GM13977 (cell line): ENCODE data around the gene LYPD8.
A peak's percentile ranks its signal among the peaks of the same experiment; 100 is the strongest.
"Not testable (repeated sequence)": the region's sequence is repeated elsewhere in the genome, so short reads cannot be mapped to it uniquely, and the experiment has no call there.

Source experiments
- DNase-seq: peaks from one replicate; pipeline ENCODE4 v3.0.0; 2012; ENCODE audit warnings: low spot score
- in situ Hi-C: fragments of 300-500 bp; cut with MboI; formaldehyde crosslinking; loops from one replicate; pipeline ENCODE4 v1.12.0; 2022; ENCODE audit warnings: low sequenced_read_pairs, low pct_unique_long_range_greater_than_20kb, mixed read lengths, inconsistent platforms; ENCODE audit not compliant: unreplicated experiment
- TF ChIP-seq, protein P1 (sequence below): IDR thresholded peaks from 2 replicates; pipeline ENCODE4 v1.5.1; 2012; ENCODE audit warnings: mild to moderate bottlenecking, control low read depth; ENCODE audit not compliant: insufficient read depth; ENCODE audit errors: extremely low read depth, missing control alignments

LYPD8 gene

DNA sequence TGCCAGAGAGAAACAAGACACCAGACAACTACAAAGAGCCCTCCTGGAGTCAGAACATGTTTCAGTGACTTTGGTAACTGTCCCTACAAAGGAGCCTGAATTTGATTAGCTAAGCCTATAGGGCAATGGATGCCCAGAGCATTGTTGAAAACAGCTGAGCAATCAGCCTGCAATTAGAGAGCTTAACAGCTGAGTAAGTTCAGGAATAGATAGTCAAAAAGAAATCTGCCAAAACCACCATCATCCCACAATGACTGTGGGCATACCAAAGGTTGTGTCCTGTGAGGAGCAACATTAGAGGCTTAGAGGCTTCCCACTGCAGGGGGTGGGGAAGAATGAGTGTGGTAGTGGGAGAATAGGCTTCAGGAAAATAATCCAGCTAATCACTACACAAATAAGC, 38.0 kb upstream of the LYPD8 start:
- DNase-seq: peak; percentile 38
- in situ Hi-C loops: no loop called here
- TF ChIP-seq, protein P1, sequence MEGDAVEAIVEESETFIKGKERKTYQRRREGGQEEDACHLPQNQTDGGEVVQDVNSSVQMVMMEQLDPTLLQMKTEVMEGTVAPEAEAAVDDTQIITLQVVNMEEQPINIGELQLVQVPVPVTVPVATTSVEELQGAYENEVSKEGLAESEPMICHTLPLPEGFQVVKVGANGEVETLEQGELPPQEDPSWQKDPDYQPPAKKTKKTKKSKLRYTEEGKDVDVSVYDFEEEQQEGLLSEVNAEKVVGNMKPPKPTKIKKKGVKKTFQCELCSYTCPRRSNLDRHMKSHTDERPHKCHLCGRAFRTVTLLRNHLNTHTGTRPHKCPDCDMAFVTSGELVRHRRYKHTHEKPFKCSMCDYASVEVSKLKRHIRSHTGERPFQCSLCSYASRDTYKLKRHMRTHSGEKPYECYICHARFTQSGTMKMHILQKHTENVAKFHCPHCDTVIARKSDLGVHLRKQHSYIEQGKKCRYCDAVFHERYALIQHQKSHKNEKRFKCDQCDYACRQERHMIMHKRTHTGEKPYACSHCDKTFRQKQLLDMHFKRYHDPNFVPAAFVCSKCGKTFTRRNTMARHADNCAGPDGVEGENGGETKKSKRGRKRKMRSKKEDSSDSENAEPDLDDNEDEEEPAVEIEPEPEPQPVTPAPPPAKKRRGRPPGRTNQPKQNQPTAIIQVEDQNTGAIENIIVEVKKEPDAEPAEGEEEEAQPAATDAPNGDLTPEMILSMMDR: no peak

DNA sequence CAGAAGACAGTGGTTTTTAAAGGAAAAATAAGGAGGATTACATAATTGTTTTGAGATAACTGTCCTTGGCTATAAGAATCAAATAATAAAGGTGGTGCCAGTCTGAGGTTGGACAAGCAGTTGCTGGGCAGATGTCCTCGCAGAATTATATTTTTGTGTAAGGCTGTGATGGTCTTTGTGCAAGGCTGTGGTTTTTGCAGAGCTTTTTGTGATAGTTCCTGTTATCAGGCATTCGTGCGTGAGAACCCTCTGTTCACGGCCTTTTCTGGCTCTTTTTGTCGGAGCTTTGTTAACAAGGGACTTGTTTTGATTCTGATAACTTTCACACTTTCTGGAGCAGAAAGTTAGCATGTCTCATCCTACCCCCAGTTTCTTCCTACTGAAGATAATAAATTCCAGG, 36.8 kb upstream of the LYPD8 start:
- in situ Hi-C loops: no loop called here
- DNase-seq: no peak
- TF ChIP-seq, protein P1: no peak

DNA sequence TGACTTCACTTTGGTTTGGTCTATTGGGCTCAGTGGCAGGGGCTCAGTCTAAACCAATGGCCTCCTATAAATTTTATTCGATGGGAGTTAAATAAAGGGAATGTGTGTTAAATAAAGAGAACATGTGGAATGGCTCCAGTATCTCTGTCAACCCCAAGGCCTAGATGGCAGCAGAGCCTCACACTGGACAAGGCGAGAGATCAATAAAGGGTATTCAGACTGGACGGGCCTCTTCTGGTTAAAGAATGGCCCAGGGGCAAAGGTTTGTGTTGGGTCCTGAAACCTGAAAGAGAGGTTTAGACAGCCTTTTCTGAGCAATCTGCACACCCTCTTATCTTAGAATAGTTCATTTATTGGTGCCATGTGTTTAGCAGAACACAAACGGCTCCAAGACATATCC, 35.5 kb upstream of the LYPD8 start:
- TF ChIP-seq, protein P1: no peak
- no peak for DNase-seq
- in situ Hi-C loops: no loop called here

DNA sequence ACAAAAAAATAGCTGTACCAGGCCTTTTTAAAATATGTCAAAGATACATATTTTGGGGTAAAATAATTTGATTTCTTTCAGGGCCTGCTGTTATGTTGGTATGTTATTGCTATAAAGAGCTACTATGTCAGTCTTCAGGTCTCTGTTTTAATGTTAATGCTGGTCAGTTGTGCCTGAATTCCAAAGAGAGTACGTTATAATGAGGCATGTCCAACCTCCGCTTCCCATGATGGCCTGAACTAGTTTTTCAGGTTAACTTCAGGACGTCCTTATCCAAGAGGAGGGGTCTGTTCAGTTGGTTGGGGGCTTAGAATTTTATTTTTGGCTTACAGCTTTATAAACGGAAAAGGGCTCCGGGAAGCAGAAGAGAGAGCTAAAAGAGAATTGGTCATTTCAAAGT, 34.9 kb upstream of the LYPD8 start:
- TF ChIP-seq, protein P1: no peak
- in situ Hi-C loops: no loop called here

DNA sequence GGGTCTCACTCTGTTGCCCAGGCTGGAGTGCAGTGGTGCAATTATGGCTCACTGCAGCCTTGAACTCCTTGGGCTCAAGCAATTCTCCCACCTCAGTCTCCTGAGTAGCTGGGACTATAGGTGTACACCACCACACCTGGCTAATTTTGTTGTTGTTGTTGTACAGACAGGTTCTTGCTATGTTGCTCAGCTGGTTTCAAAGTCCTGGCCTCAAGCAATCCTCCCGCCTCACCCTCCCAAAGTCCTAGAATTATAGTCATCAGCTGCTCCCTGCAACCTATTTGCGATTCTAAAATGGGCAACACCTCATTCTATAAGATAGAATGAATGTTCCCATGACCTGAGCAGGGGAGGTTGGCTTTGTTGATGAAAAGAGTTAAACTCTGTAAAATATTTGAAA, 33.8 kb upstream of the LYPD8 start:
- DNase-seq, in situ Hi-C loops: not testable (repeated sequence)

More for the DNA sequence above, 34.9 kb upstream of the LYPD8 start:
- no peak for DNase-seq

DNA sequence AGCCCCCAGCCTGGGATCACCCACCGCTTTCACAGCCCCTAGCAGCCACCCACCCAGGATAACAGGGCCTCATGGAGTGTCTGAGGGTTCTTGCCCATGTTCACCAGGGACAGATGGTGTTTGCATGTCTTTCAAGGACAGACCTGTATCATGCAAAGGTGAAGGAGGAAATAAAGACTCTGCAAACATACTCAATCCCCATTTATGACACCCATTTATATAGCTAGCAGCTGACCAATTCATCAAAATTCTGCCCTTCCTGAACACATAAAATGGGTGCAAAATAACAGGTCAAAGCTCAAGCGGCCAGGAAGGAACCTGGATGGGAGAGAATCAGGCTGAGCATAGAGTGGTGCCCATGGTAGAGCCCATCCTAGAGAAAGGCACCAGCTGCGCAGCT, 32.8 kb upstream of the LYPD8 start:
- DNase-seq: no peak
- TF ChIP-seq, protein P1: no peak
- in situ Hi-C loops: no loop called here

DNA sequence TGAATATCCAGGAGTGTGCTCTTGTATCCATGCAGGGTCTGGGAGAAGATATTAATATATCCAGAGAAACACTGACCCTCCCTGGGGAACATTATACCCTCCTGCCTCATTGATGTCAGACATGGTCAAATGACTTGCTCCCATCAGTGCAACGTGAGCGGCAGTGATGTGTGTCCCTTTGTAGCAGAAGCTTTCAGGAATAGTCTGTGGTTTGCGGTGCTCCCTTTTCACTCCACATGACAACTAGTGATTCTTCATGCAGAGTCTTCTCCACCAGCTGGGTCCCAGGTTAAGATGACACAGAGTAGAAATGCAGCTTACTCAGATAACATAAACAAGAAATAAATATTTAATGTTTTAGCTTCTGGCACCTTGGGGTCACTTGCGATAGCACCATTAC, 31.9 kb upstream of the LYPD8 start:
- no peak for DNase-seq
- in situ Hi-C loops: no loop called here
- TF ChIP-seq, protein P1: no peak
